HUES64 (cell line): ENCODE measurements around the gene FCHO1.

ENCODE experiments used
- H3K27ac ChIP-seq: 2 replicates; pipeline ENCODE4 v1.7.0; 2013; ENCODE audit warnings: low read depth, low read length, inconsistent platforms
- H3K27me3 ChIP-seq: 2 replicates; pipeline ENCODE4 v1.6.1; 2013; ENCODE audit warnings: mild to moderate bottlenecking, low read length; ENCODE audit not compliant: insufficient read depth
- H3K36me3 ChIP-seq: 2 replicates; pipeline ENCODE4 v1.6.1; 2013; ENCODE audit warnings: mild to moderate bottlenecking, low read length; ENCODE audit not compliant: insufficient read depth
- H3K4me1 ChIP-seq: 2 replicates; pipeline ENCODE4 v1.6.1; 2013; ENCODE audit warnings: mild to moderate bottlenecking, low read length, moderate library complexity; ENCODE audit not compliant: insufficient read depth
- H3K4me3 ChIP-seq: 2 replicates; pipeline ENCODE4 v1.5.1; 2013; ENCODE audit warnings: mild to moderate bottlenecking, low read length, moderate library complexity
- H3K9ac ChIP-seq: 2 replicates; pipeline ENCODE4 v1.6.1; 2013; ENCODE audit warnings: mild to moderate bottlenecking, low read depth, low read length
- H3K9me3 ChIP-seq: 2 replicates; pipeline ENCODE4 v1.6.1; 2013; ENCODE audit warnings: low read depth, low read length; ENCODE audit not compliant: insufficient read depth
- WGBS: fragments of 150-250, 120-280 bp; methylation state at CpG from one replicate; pipeline ENCODE4 v1.1.7; 2013; ENCODE audit warnings: missing lambda C conversion rate; 5-methylcytosine and 5-hydroxymethylcytosine counted together

FCHO1 gene

GRCh38 chr19:17821190-17821589 lies 69.9 kb downstream of the FCHO1 start, which contains the start of gene INSL3:
INSL3 (minus strand) TSS chr19:17821519; CDS start chr19:17821506, 13 bp downstream.
- no peak within 1 kb of the TSS for H3K4me3 ChIP-seq
- WGBS = 94% methylated on average over 34 of the region's 34 CpGs
- no peaks in the 10 kb centered on the region for H3K4me1 ChIP-seq
- no peaks in the 10 kb centered on the region for H3K27me3 ChIP-seq
- H3K36me3 ChIP-seq = no peaks in the 10 kb centered on the region
- no peaks in the 10 kb centered on the region for H3K9me3 ChIP-seq
- no peak within 1 kb of the TSS for H3K27ac ChIP-seq
- no peak within 1 kb of the TSS for H3K9ac ChIP-seq

GRCh38 chr19:17824339-17824738 lies 73.1 kb downstream of the FCHO1 start:
- no peaks in the 10 kb centered on the region for H3K4me1 ChIP-seq
- H3K27ac ChIP-seq = no peak overlapping the region
- H3K9ac ChIP-seq = no peak overlapping the region
- H3K9me3 ChIP-seq = no peaks in the 10 kb centered on the region
- 69% methylated on average over 8 of the region's 8 CpGs for WGBS
- no peaks in the 10 kb centered on the region for H3K27me3 ChIP-seq
- H3K36me3 ChIP-seq = no peaks in the 10 kb centered on the region
- no peak overlapping the region for H3K4me3 ChIP-seq

GRCh38 chr19:17826508-17827056 lies 75.3 kb downstream of the FCHO1 start:
- peaks cover 3% of the 10 kb centered on the region; the same call in 1 of the 2 replicates for H3K27me3 ChIP-seq

GRCh38 chr19:17829855-17830566 lies 78.7 kb downstream of the FCHO1 start:
- H3K9ac ChIP-seq = peak overlapping the region; percentile 46; the same call in 1 of the 2 replicates
- peak overlapping the region; percentile 77; the same call in 1 of the 2 replicates for H3K27ac ChIP-seq
- no peaks in the 10 kb centered on the region for H3K36me3 ChIP-seq
- 5% methylated on average over 28 of the region's 29 CpGs for WGBS
- peaks cover 6% of the 10 kb centered on the region; the same call in 1 of the 2 replicates for H3K27me3 ChIP-seq
- no peaks in the 10 kb centered on the region for H3K9me3 ChIP-seq
- H3K4me1 ChIP-seq = peaks cover 7% of the 10 kb centered on the region
- H3K4me3 ChIP-seq = peak overlapping the region; percentile 65

More at GRCh38 chr19:17826508-17827056, 75.3 kb downstream of the FCHO1 start:
- no peak overlapping the region for H3K27ac ChIP-seq
- H3K4me1 ChIP-seq = 0 out of 2 replicates have a peak, but pooled peaks cover 2% of the 10 kb centered on the region
- 89% methylated on average over 13 of the region's 13 CpGs for WGBS
- no peaks in the 10 kb centered on the region for H3K9me3 ChIP-seq
- no peaks in the 10 kb centered on the region for H3K36me3 ChIP-seq
- H3K4me3 ChIP-seq = no peak overlapping the region
- H3K9ac ChIP-seq = no peak overlapping the region

- Histone ChIP-seq H3K27me3 (peaks cover 6% of the 10 kb centered on the region; the same call in 1 of the 2 replicates), H3K9me3 (no peaks in the 10 kb centered on the region), H3K36me3 (no peaks in the 10 kb centered on the region), H3K4me3 (peak overlapping the region; percentile 67), H3K9ac (peak overlapping the region; percentile 46; the same call in 1 of the 2 replicates), H3K27ac (peak overlapping the region; percentile 77; the same call in 1 of the 2 replicates), H3K4me1 (peaks cover 7% of the 10 kb centered on the region)
- WGBS = 8% methylated on average over 50 of the region's 50 CpGs
Observed at GRCh38 chr19:17830567-17831418, 79.5 kb downstream of the FCHO1 start.

GRCh38 chr19:17831419-17831888 lies 80.2 kb downstream of the FCHO1 start:
- 52% methylated on average over 25 of the region's 25 CpGs for WGBS
- Histone ChIP-seq H3K36me3 (no peaks in the 10 kb centered on the region), H3K27me3 (peaks cover 6% of the 10 kb centered on the region; the same call in 1 of the 2 replicates), H3K9ac (0 out of 2 replicates have a peak overlapping the region, but pooled peaks have one; percentile 26), H3K4me3 (peak overlapping the region; percentile 67), H3K4me1 (peaks cover 7% of the 10 kb centered on the region), H3K9me3 (no peaks in the 10 kb centered on the region), H3K27ac (no peak overlapping the region)

GRCh38 chr19:17832443-17833208 lies 81.3 kb downstream of the FCHO1 start:
- 92% methylated on average over 17 of the region's 17 CpGs for WGBS
- Histone ChIP-seq H3K27me3 (peaks cover 6% of the 10 kb centered on the region; the same call in 1 of the 2 replicates), H3K36me3 (no peaks in the 10 kb centered on the region), H3K9me3 (no peaks in the 10 kb centered on the region), H3K27ac (no peak overlapping the region), H3K4me1 (peaks cover 7% of the 10 kb centered on the region), H3K9ac (no peak overlapping the region), H3K4me3 (no peak overlapping the region)

GRCh38 chr19:17834350-17835181 lies 83.3 kb downstream of the FCHO1 start:
- Histone ChIP-seq H3K9ac (no peak overlapping the region), H3K36me3 (no peaks in the 10 kb centered on the region), H3K27me3 (peaks cover 6% of the 10 kb centered on the region; the same call in 1 of the 2 replicates), H3K4me3 (no peak overlapping the region), H3K27ac (no peak overlapping the region), H3K4me1 (peaks cover 7% of the 10 kb centered on the region), H3K9me3 (no peaks in the 10 kb centered on the region)
- WGBS = 65% methylated on average over 27 of the region's 27 CpGs

- H3K4me1 ChIP-seq = peaks cover 5% of the 10 kb centered on the region
- no peaks in the 10 kb centered on the region for H3K9me3 ChIP-seq
- WGBS = 70% methylated on average over 7 of the region's 8 CpGs
- H3K36me3 ChIP-seq = no peaks in the 10 kb centered on the region
- H3K27me3 ChIP-seq = peaks cover 6% of the 10 kb centered on the region; the same call in 1 of the 2 replicates
- H3K4me3 ChIP-seq = no peak overlapping the region
- no peak overlapping the region for H3K9ac ChIP-seq
- H3K27ac ChIP-seq = no peak overlapping the region
Observed at GRCh38 chr19:17835182-17836006, 84.1 kb downstream of the FCHO1 start.
